GM21381 (cell line): Measurements from ENCODE around the gene NDUFB7.

Experiments
- ATAC-seq: cut with Tn5 transposase; IDR thresholded peaks from one replicate; pipeline ENCODE4 v1.9.1; 2021; ENCODE audit warnings: mild to moderate bottlenecking, moderate library complexity; ENCODE audit not compliant: unreplicated experiment

The NDUFB7 gene

GRCh38 chr19:14526423-14526822 lies 45.4 kb downstream of the NDUFB7 start:
- no peak for ATAC-seq

GRCh38 chr19:14525729-14526128 lies 46.1 kb downstream of the NDUFB7 start:
- no peak for ATAC-seq

- no peak for ATAC-seq
Measured at GRCh38 chr19:14520543-14520942, 51.3 kb downstream of the NDUFB7 start.

GRCh38 chr19:14519860-14520407 lies 51.9 kb downstream of the NDUFB7 start:
- no peak for ATAC-seq

- ATAC-seq: no peak
Measured at GRCh38 chr19:14519245-14519859, 52.5 kb downstream of the NDUFB7 start.

GRCh38 chr19:14517840-14518505 lies 53.9 kb downstream of the NDUFB7 start, which contains the start of gene DNAJB1:
TSS of gene DNAJB1 (minus strand) at chr19:14518397. CDS start at chr19:14518349, 48 bp downstream.
- peak; percentile 57 for ATAC-seq

- ATAC-seq: peak; percentile 9
Measured at GRCh38 chr19:14517446-14517839, 54.4 kb downstream of the NDUFB7 start.

GRCh38 chr19:14516746-14517438 lies 55.0 kb downstream of the NDUFB7 start:
- ATAC-seq: no peak
